ENCODE measurements around the gene TOMM7. TPM values are rescaled to one million over a fixed set of nuclear protein-coding genes. Genes with fewer than 3 reads are reported as not detected.

TOMM7 gene
- total RNA-seq, 2 experiments from 2014 or later, result 189 to 195 TPM

- no peaks in the 10 kb centered on the region for H3K79me2 ChIP-seq (ENCODE audit: insufficient read depth, low read depth, low read length)
- CTCF ChIA-PET (ENCODE audit: unreplicated experiment), result no interaction called here
- DNase-seq (ENCODE audit: low spot score), result no peak
- no peak overlapping the region for H3K27ac ChIP-seq (ENCODE audit: low read depth, low read length, poor library complexity, severe bottlenecking)
- H3K4me2 ChIP-seq (ENCODE audit: low read length), result no peak overlapping the region
- POLR2A ChIA-PET, result interaction anchor here (0.9 kb wide), 1 partner anchor 28 kb away, joined by 3 read pairs; no protein-coding TSS in a partner anchor
- H3K4me3 ChIP-seq (ENCODE audit: low read depth, low read length, poor library complexity, severe bottlenecking), result no peak overlapping the region
- no peak for TF ChIP-seq EZH2phosphoT487 (IDR thresholded peaks at IDR 0.05; ENCODE audit: borderline replicate concordance, low read depth, low read length)
- TF ChIP-seq, protein P1, sequence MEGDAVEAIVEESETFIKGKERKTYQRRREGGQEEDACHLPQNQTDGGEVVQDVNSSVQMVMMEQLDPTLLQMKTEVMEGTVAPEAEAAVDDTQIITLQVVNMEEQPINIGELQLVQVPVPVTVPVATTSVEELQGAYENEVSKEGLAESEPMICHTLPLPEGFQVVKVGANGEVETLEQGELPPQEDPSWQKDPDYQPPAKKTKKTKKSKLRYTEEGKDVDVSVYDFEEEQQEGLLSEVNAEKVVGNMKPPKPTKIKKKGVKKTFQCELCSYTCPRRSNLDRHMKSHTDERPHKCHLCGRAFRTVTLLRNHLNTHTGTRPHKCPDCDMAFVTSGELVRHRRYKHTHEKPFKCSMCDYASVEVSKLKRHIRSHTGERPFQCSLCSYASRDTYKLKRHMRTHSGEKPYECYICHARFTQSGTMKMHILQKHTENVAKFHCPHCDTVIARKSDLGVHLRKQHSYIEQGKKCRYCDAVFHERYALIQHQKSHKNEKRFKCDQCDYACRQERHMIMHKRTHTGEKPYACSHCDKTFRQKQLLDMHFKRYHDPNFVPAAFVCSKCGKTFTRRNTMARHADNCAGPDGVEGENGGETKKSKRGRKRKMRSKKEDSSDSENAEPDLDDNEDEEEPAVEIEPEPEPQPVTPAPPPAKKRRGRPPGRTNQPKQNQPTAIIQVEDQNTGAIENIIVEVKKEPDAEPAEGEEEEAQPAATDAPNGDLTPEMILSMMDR (conservative IDR thresholded peaks at IDR 0.05; ENCODE audit: low read length), result no peak
- no peaks in the 10 kb centered on the region for H3K36me3 ChIP-seq (ENCODE audit: insufficient read depth, low read length)
- no peaks in the 10 kb centered on the region for H4K20me1 ChIP-seq (ENCODE audit: insufficient read depth, low read length)
- H2AFZ ChIP-seq (ENCODE audit: low read length), result no peak overlapping the region
- BruUV-seq (replicated peaks), result no TSS peak
- no peaks in the 10 kb centered on the region; the same call in 1 of the 2 replicates for H3K9me2 ChIP-seq (ENCODE audit: insufficient read depth, low read length)
- no peaks in the 10 kb centered on the region for H3K9me3 ChIP-seq (ENCODE audit: low read length)
- no peaks in the 10 kb centered on the region for H3K4me1 ChIP-seq (ENCODE audit: insufficient read depth, low read length, poor library complexity, severe bottlenecking)
- intact Hi-C loops (cut with micrococcal nuclease; ENCODE audit: unreplicated experiment), result no loop called here
These were observed 45.7 kb downstream of the TOMM7 start for GRCh38 chr7:22776964-22777363.

- Histone ChIP-seq H3K27ac (ENCODE audit: low read depth, low read length, poor library complexity, severe bottlenecking) (no peak overlapping the region), H3K9me2 (ENCODE audit: insufficient read depth, low read length) (no peaks in the 10 kb centered on the region; the same call in 1 of the 2 replicates), H3K9me3 (ENCODE audit: low read length) (no peaks in the 10 kb centered on the region), H3K79me2 (ENCODE audit: insufficient read depth, low read depth, low read length) (no peaks in the 10 kb centered on the region), H3K4me1 (ENCODE audit: insufficient read depth, low read length, poor library complexity, severe bottlenecking) (no peaks in the 10 kb centered on the region), H3K4me2 (ENCODE audit: low read length) (no peak overlapping the region), H3K36me3 (ENCODE audit: insufficient read depth, low read length) (no peaks in the 10 kb centered on the region), H3K4me3 (ENCODE audit: low read depth, low read length, poor library complexity, severe bottlenecking) (no peak overlapping the region), H2AFZ (ENCODE audit: low read length) (no peak overlapping the region), H4K20me1 (ENCODE audit: insufficient read depth, low read length) (no peaks in the 10 kb centered on the region)
- intact Hi-C loops (cut with micrococcal nuclease; ENCODE audit: unreplicated experiment), result no loop called here
- ChIA-PET POLR2A (interaction anchor here (0.6 kb wide), 4 partner anchors 215 to 1614 kb away, joined by 3 to 4 read pairs (median 3); no protein-coding TSS in a partner anchor), CTCF (ENCODE audit: unreplicated experiment) (no interaction called here)
- no peak for DNase-seq (ENCODE audit: low spot score)
- TF ChIP-seq EZH2phosphoT487 (IDR thresholded peaks at IDR 0.05; ENCODE audit: borderline replicate concordance, low read depth, low read length), result no peak
- TF ChIP-seq, protein P1 (conservative IDR thresholded peaks at IDR 0.05; ENCODE audit: low read length), result no peak
- BruUV-seq (replicated peaks), result no TSS peak
These were observed 49.8 kb downstream of the TOMM7 start for GRCh38 chr7:22772885-22773284.

- H2AFZ ChIP-seq (ENCODE audit: low read length), result no peak overlapping the region
- TF ChIP-seq, protein P1 (conservative IDR thresholded peaks at IDR 0.05; ENCODE audit: low read length), result no peak
- TF ChIP-seq EZH2phosphoT487 (IDR thresholded peaks at IDR 0.05; ENCODE audit: borderline replicate concordance, low read depth, low read length), result no peak
- H3K36me3 ChIP-seq (ENCODE audit: insufficient read depth, low read length), result no peaks in the 10 kb centered on the region
- no peaks in the 10 kb centered on the region for H4K20me1 ChIP-seq (ENCODE audit: insufficient read depth, low read length)
- H3K27ac ChIP-seq (ENCODE audit: low read depth, low read length, poor library complexity, severe bottlenecking), result no peak overlapping the region
- no peak for DNase-seq (ENCODE audit: low spot score)
- intact Hi-C loops (cut with micrococcal nuclease; ENCODE audit: unreplicated experiment), result no loop called here
- ChIA-PET CTCF (ENCODE audit: unreplicated experiment) (no interaction called here), POLR2A (interaction anchor here (0.7 kb wide), 1 partner anchor 700 kb away, joined by 3 read pairs; no protein-coding TSS in a partner anchor)
- no peaks in the 10 kb centered on the region for H3K4me1 ChIP-seq (ENCODE audit: insufficient read depth, low read length, poor library complexity, severe bottlenecking)
- H3K4me3 ChIP-seq (ENCODE audit: low read depth, low read length, poor library complexity, severe bottlenecking), result no peak overlapping the region
- no peaks in the 10 kb centered on the region for H3K9me2 ChIP-seq (ENCODE audit: insufficient read depth, low read length)
- no TSS peak for BruUV-seq (replicated peaks)
- no peak overlapping the region for H3K4me2 ChIP-seq (ENCODE audit: low read length)
- H3K79me2 ChIP-seq (ENCODE audit: insufficient read depth, low read depth, low read length), result no peaks in the 10 kb centered on the region
- H3K9me3 ChIP-seq (ENCODE audit: low read length), result no peaks in the 10 kb centered on the region
These were observed 50.8 kb downstream of the TOMM7 start for GRCh38 chr7:22771872-22772228.
